ENCODE data around the gene FGFR3. TPM values are rescaled to one million over a fixed set of nuclear protein-coding genes. Genes with fewer than 3 reads are reported as not detected.

The FGFR3 gene
- total and polyA plus RNA-seq, 9 of the 15 experiments (the other 6 are each of a cell fraction or from before 2014, with no cell fraction given) = 1.2 to 60.4 (median 12.7) TPM

- H3K36me3 ChIP-seq (ENCODE audit: control insufficient read depth, insufficient read depth, low read length) = peaks cover 74% of the 10 kb centered on the region; the same call in 2 of the 3 replicates
- no peak overlapping the region for H2AFZ ChIP-seq (ENCODE audit: low read depth, low read length)
- H4K20me1 ChIP-seq (replicated peaks; ENCODE audit: control insufficient read depth, insufficient read depth, low read length) = no peaks in the 10 kb centered on the region; the same call in 1 of the 2 replicates
- no peak for ATAC-seq
- CTCF ChIA-PET (ENCODE audit: low intra/inter-chr PET ratio) = interaction anchor here (0.6 kb wide), 1 partner anchor 64 kb away, joined by 3 read pairs; no protein-coding TSS in a partner anchor
- 90% methylated on average over 31 of the region's 37 CpGs for WGBS (ENCODE audit: insufficient coverage, low coverage, missing lambda C conversion rate)
- no peaks in the 10 kb centered on the region for H3K79me2 ChIP-seq (ENCODE audit: control insufficient read depth, insufficient read depth, low read length)
- no peak overlapping the region for H3K9ac ChIP-seq (ENCODE audit: insufficient read depth in 1 of 2, low read depth in 2 of 2, low read length in 2 of 2)
- in situ Hi-C loops (cut with MboI) = no loop called here
- TF ChIP-seq PTBP1 (IDR thresholded peaks at IDR 0.05; ENCODE audit: low read depth, low read length) (peak; percentile 54; the same call in 1 of the 2 replicates), THRB (CRISPR knock-in tag; conservative IDR thresholded peaks at IDR 0.05) (no peak), CBX1 (IDR thresholded peaks at IDR 0.05; ENCODE audit: low read depth) (0 out of 2 replicates have a peak, but pooled peaks have one; percentile 13), E2F4 (CRISPR knock-in tag; IDR thresholded peaks at IDR 0.05; ENCODE audit: low read depth) (no peak), CBX8 (IDR thresholded peaks at IDR 0.05; ENCODE audit: borderline replicate concordance, extremely low read depth, low read depth, low read length, poor library complexity, severe bottlenecking) (no peak), SMARCA5 (IDR thresholded peaks at IDR 0.05) (0 out of 2 replicates have a peak, but pooled peaks have one; percentile 48), ZNF436 (CRISPR knock-in tag; IDR thresholded peaks at IDR 0.05) (peak; percentile 71), POLR2G (IDR thresholded peaks at IDR 0.05; ENCODE audit: low read depth, low read length) (0 out of 2 replicates have a peak, but pooled peaks have one; percentile 33), PHF8 (IDR thresholded peaks at IDR 0.05; ENCODE audit: borderline replicate concordance, low read length) (no peak), BCOR (IDR thresholded peaks at IDR 0.05) (peak; percentile 77), ZFP36 (IDR thresholded peaks at IDR 0.05; ENCODE audit: low read depth, low read length, partially characterized antibody) (peak; percentile 97), RBFOX2 (IDR thresholded peaks at IDR 0.05; ENCODE audit: low read depth, low read length) (peak; percentile 32; the same call in 1 of the 2 replicates), ZHX1 (conservative IDR thresholded peaks at IDR 0.05; ENCODE audit: low read length) (no peak), RBM22 (IDR thresholded peaks at IDR 0.05; ENCODE audit: low read depth, low read length, poor library complexity, severe bottlenecking) (peak; percentile 23)
- TF ChIP-seq, protein P1, sequence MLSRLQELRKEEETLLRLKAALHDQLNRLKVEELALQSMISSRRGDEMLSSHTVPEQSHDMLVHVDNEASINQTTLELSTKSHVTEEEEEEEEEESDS (CRISPR knock-in tag; IDR thresholded peaks at IDR 0.05) = no peak
- intact Hi-C loops (cut with micrococcal nuclease) = no loop called here
- no peaks in the 10 kb centered on the region for H3K9me3 ChIP-seq (replicated peaks; ENCODE audit: control insufficient read depth, insufficient read depth, low read depth, low read length)
- H3K4me3 ChIP-seq = no peak overlapping the region
- no peak overlapping the region for H3K27ac ChIP-seq (ENCODE audit: extremely low read depth, low read depth, low read length)
- no peak for FAIRE-seq
- no peak overlapping the region for H3K4me2 ChIP-seq (ENCODE audit: insufficient read depth, low read length)
- peaks cover 0 to 67% of the 10 kb centered on the region in 2 experiments; a peak in 2 of 5 replicates for H3K4me1 ChIP-seq (replicated peaks in 1 of 2; ENCODE audit: control insufficient read depth in 2 of 2, insufficient read depth in 2 of 2, low read length in 2 of 2)
- H3K27me3 ChIP-seq (ENCODE audit: control insufficient read depth in 2 of 2, insufficient read depth in 2 of 2, low read length in 2 of 2) = no peaks in the 10 kb centered on the region
- POLR2A ChIA-PET = interaction anchor here (0.6 to 1.0 kb wide), 2 partner anchors 9 to 84 kb away, joined by 3 read pairs; partner anchors contain the start of genes TACC3 and TMEM129
- peak in 1 of 4 experiments; percentile 16 for DNase-seq (ENCODE audit: extremely low read depth in 1 of 4, low spot score in 3 of 4)
- no TSS peak for BruUV-seq (replicated peaks)
- H3K9me1 ChIP-seq (ENCODE audit: control insufficient read depth, insufficient read depth, low read length) = peaks cover 3% of the 10 kb centered on the region
Measured at GRCh38 chr4:1804638-1805492, 11.8 kb downstream of the FGFR3 start.
